Gastrocnemius medialis (tissue), 4 donors: ENCODE results near the gene EVL.

ENCODE experiments used
- CTCF ChIP-seq, 5 experiments: fragments of 450-650 bp in 3 of 5; fragments of 200-600 bp in 2 of 5; sonication (generic) in 2 of 5; IDR thresholded peaks in 4 of 5; conservative IDR thresholded peaks in 1 of 5; 1 replicate in 4 of 5; 2 replicates in 1 of 5; pipeline ENCODE4 v1.5.1; 2016 to 2019; ENCODE audit warnings: antibody characterized with exemption in 5 of 5, mild to moderate bottlenecking in 3 of 5, moderate library complexity in 3 of 5
- POLR2A ChIP-seq, 2 donors: fragments of 450-650 bp; IDR thresholded peaks; one replicate each; pipeline ENCODE4 v1.6.1; 2017; ENCODE audit warnings: antibody characterized with exemption in 2 of 2, mild to moderate bottlenecking in 2 of 2, moderate library complexity in 2 of 2

- TF ChIP-seq CTCF (IDR thresholded peaks at IDR 0.05 in 4 of 5, conservative IDR thresholded peaks at IDR 0.05 in 1 of 5): no peak
- no peak for TF ChIP-seq POLR2A (IDR thresholded peaks at IDR 0.05)
Observed at GRCh38 chr14:100147691-100148464, 82.7 kb downstream of the EVL start.
